HL-60 (cell line): ENCODE measurements around the gene IL12RB2.

Source experiments
- POLR2AphosphoS5 ChIP-seq: IDR thresholded peaks from 2 replicates; pipeline ENCODE4 v1.6.1; 2012; ENCODE audit warnings: low read depth
- REST ChIP-seq: IDR thresholded peaks from 2 replicates; pipeline ENCODE4 v1.6.1; 2012; ENCODE audit warnings: low read depth; ENCODE audit not compliant: insufficient replicate concordance
- TF ChIP-seq, protein P1 (sequence below): IDR thresholded peaks from one replicate; pipeline ENCODE4 v1.5.1; 2011; ENCODE audit warnings: low read length, control low read depth, inconsistent platforms; ENCODE audit not compliant: insufficient read depth

GRCh38 chr1:67441739-67442281 is 134.1 kb downstream of the IL12RB2 start:
- TF ChIP-seq, protein P1, sequence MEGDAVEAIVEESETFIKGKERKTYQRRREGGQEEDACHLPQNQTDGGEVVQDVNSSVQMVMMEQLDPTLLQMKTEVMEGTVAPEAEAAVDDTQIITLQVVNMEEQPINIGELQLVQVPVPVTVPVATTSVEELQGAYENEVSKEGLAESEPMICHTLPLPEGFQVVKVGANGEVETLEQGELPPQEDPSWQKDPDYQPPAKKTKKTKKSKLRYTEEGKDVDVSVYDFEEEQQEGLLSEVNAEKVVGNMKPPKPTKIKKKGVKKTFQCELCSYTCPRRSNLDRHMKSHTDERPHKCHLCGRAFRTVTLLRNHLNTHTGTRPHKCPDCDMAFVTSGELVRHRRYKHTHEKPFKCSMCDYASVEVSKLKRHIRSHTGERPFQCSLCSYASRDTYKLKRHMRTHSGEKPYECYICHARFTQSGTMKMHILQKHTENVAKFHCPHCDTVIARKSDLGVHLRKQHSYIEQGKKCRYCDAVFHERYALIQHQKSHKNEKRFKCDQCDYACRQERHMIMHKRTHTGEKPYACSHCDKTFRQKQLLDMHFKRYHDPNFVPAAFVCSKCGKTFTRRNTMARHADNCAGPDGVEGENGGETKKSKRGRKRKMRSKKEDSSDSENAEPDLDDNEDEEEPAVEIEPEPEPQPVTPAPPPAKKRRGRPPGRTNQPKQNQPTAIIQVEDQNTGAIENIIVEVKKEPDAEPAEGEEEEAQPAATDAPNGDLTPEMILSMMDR = no peak
- TF ChIP-seq REST = no peak
- no peak for TF ChIP-seq POLR2AphosphoS5
